ENCODE results near the gene DCP1A. TPM values are rescaled to one million over a fixed set of nuclear protein-coding genes. Genes with fewer than 3 reads are reported as not detected.
A peak's percentile ranks its signal among the peaks of the same experiment; 100 is the strongest.

Gene DCP1A
- total and polyA plus RNA-seq, 2 of the 13 experiments (the other 11 are each of a cell fraction or from before 2014, with no cell fraction given), result 14.2 to 41.2 TPM

- TF ChIP-seq ZBTB43 (CRISPR knock-in tag; conservative IDR thresholded peaks at IDR 0.05) (peak; percentile 66; the same call in 1 of the 2 replicates), REST (IDR thresholded peaks at IDR 0.05; ENCODE audit: borderline replicate concordance in 1 of 2, low read depth in 1 of 2, low read length in 2 of 2) (peak in 1 of 2 experiments; percentile 49; a peak in 1 of 4 replicates), RBFOX2 (IDR thresholded peaks at IDR 0.05; ENCODE audit: low read depth, low read length) (peak; percentile 92), NCOA1 (CRISPR knock-in tag; IDR thresholded peaks at IDR 0.05) (no peak), STAT5B (CRISPR knock-in tag; IDR thresholded peaks at IDR 0.05) (peak; percentile 51; the same call in 1 of the 2 replicates), ZNF782 (CRISPR knock-in tag; IDR thresholded peaks at IDR 0.05; ENCODE audit: borderline replicate concordance) (peak; percentile 83), ZNF660 (CRISPR knock-in tag; IDR thresholded peaks at IDR 0.05; ENCODE audit: borderline replicate concordance, low read depth) (0 out of 2 replicates have a peak, but pooled peaks have one; percentile 70), TBX2 (CRISPR knock-in tag; IDR thresholded peaks at IDR 0.05; ENCODE audit: borderline replicate concordance) (peak; percentile 94), MTA1 (CRISPR knock-in tag; IDR thresholded peaks at IDR 0.05; ENCODE audit: borderline replicate concordance) (peak; percentile 97), SUZ12 (IDR thresholded peaks at IDR 0.05; ENCODE audit: low read depth, low read length) (no peak), ZNF549 (CRISPR knock-in tag; IDR thresholded peaks at IDR 0.05) (peak; percentile 75; the same call in 1 of the 2 replicates), FOXO1 (CRISPR knock-in tag; IDR thresholded peaks at IDR 0.05) (peak; percentile 83; the same call in 1 of the 2 replicates), LBX2 (CRISPR knock-in tag; IDR thresholded peaks at IDR 0.05; ENCODE audit: borderline replicate concordance) (peak; percentile 91; the same call in 1 of the 2 replicates), RORA (CRISPR knock-in tag; IDR thresholded peaks at IDR 0.05) (no peak), RBAK (CRISPR knock-in tag; IDR thresholded peaks at IDR 0.05) (peak; percentile 72; the same call in 1 of the 2 replicates), CHD4 (IDR thresholded peaks at IDR 0.05; ENCODE audit: borderline replicate concordance, low read length) (peak; percentile 19; the same call in 1 of the 2 replicates), TAF15 (IDR thresholded peaks at IDR 0.05; ENCODE audit: low read depth, low read length, poor library complexity, severe bottlenecking) (peak; percentile 80), ZNF713 (CRISPR knock-in tag; IDR thresholded peaks at IDR 0.05) (peak; percentile 79; the same call in 1 of the 2 replicates), IRF1 (CRISPR knock-in tag; IDR thresholded peaks at IDR 0.05; ENCODE audit: low read depth) (0 out of 2 replicates have a peak, but pooled peaks have one; percentile 66), FLYWCH1 (CRISPR knock-in tag; IDR thresholded peaks at IDR 0.05) (no peak), ZNF460 (CRISPR knock-in tag; IDR thresholded peaks at IDR 0.05; ENCODE audit: borderline replicate concordance) (no peak; the same call in 1 of the 2 replicates), PPARG (CRISPR knock-in tag; conservative IDR thresholded peaks at IDR 0.05) (peak; percentile 82)
Observed at GRCh38 chr3:53347261-53348064, at the start of gene DCP1A (continued).
